ENCODE results near the gene LTV1.
"Not testable (repeated sequence)": the region's sequence is repeated elsewhere in the genome, so short reads cannot be mapped to it uniquely, and the experiment has no call there.

The LTV1 gene

GRCh38 chr6:143842461-143842901 is 657 bp upstream of the LTV1 start:
- no peak for DNase-seq (ENCODE audit: low read depth)

DNA sequence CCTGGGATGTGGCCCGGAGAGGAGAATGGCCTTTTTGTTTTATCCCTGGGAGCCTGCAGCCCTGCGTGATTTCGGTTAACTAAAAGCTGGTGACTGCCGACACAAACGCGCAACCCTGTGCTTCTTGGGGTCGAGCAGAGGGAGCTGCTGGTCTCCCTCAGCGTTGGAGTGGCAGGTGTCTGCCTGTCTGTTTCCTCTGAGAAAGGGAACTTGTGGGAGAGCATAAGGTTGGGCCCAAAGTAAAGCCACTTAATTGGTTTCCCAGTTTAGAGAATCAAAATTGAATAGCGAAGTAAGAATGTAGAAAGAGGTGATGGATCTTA is 500 bp downstream of the LTV1 start:
- DNase-seq (ENCODE audit: low read depth) = no peak

GRCh38 chr6:143844006-143844405 is 868 bp downstream of the LTV1 start:
- no peak for DNase-seq (ENCODE audit: low read depth)

GRCh38 chr6:143845033-143845432 is 1.9 kb downstream of the LTV1 start:
- no peak for DNase-seq (ENCODE audit: low read depth)

DNA sequence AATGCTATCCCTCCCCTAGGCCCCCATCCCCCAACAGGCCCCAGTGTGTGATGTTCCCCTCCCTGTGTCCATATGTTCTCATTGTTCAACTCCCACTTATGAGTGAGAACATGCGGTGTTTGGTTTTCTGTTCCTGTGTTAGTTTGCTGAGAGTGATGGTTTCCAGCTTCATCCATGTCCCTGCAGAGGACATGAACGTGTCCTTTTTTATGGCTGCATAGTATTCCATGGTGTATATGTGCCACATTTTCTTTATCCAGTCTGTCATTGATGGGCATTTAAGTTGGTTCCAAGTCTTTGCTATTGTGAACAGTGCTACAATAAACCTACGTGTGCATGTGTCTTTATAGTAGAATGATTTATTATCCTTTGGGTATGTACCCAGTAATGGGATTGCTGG is 8.6 kb downstream of the LTV1 start:
- DNase-seq (ENCODE audit: low read depth) = not testable (repeated sequence)

GRCh38 chr6:143855057-143855456 is 11.9 kb downstream of the LTV1 start:
- not testable (repeated sequence) for DNase-seq (ENCODE audit: low read depth)

- DNase-seq (ENCODE audit: low read depth) = not testable (repeated sequence)
Observed at GRCh38 chr6:143856762-143857161, 13.6 kb downstream of the LTV1 start.

DNA sequence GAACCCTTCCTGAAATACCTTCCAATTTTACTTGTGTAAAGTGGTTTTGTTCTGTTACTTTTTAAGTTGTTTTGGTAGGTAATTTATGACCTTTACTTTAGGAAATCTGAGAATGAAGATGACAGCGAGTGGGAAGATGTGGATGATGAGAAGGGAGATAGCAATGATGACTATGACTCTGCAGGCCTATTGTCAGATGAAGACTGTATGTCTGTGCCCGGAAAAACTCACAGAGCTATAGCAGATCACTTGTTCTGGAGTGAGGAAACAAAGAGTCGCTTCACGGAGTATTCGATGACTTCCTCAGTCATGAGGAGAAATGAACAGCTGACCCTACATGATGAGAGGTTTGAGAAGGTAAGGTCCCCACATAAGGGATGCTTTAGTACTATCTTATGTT is 14.5 kb downstream of the LTV1 start:
- no peak for DNase-seq (ENCODE audit: low read depth)

GRCh38 chr6:143859891-143860660 is 16.9 kb downstream of the LTV1 start:
- no peak for DNase-seq (ENCODE audit: low read depth)

DNA sequence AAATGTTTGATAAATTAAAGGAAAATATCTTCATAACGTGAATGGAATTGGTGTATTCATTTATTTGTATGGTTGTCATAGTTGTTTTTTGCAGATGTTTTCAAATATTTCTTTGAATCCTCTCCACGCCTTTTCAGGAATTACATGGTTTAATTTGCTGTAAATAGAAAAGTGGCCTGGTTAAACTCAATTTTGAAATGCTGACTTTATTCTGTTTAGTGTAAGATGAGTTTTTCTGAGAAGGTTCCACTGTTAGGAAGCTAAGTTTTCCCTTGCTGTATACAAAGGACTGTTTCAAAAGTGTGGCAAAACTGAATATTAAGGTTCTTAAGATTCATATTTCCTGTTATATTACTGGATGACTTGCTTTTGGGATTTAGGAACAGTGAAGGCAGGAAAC is 20.6 kb downstream of the LTV1 start:
- DNase-seq (ENCODE audit: low read depth) = no peak

- no peak for DNase-seq (ENCODE audit: low read depth)
Observed at GRCh38 chr6:143864234-143864633, 21.1 kb downstream of the LTV1 start, which contains the start of gene ZC2HC1B. TSS of gene ZC2HC1B (plus strand) at chr6:143864474. CDS start at chr6:143864540, 66 bp downstream.

GRCh38 chr6:143867236-143867635 is 24.1 kb downstream of the LTV1 start:
- DNase-seq (ENCODE audit: low read depth) = no peak

DNA sequence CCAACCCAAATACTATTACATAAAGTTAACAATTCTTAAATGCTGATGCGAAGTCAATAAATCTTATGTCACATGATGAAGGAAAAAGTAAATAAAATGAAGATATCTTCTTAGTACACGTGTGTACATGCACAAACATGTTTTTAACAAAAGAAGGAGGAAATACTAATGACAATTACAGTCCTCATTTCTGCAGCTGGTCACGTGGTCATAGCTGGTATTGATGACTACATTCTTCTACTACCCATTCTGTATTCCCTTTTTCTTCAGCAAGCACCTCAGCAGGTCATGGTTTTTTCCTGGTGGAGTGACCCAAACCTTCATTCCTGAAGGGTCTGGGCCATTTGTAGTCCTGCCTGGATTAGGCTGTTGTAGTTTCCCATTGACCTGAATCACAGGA is 25.7 kb downstream of the LTV1 start:
- DNase-seq (ENCODE audit: low read depth) = not testable (repeated sequence)

DNA sequence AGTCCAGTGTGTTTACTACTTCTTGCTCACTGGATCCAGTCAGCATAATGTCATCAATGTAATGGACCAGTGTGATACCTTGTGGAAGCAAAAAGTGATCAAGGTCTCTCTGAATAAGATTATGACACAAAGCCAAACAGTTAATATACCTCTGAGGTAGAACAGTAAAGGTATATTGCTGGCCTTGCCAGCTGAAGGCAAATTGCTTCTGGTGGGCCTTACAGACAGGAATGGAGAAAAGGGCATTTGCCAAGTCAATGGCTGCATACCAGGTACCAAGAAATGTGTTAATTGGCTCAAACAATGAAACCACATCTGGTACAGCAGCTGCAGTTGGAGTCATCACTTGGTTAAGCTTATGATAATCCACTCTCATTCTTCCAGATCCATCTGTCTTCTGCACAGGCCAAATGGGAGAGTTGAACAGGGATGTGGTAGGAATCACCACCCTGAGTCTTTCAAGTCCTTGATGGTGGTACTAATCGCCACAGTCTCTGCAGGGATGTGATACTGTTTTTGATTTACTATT is 28.1 kb downstream of the LTV1 start:
- DNase-seq (ENCODE audit: low read depth) = not testable (repeated sequence)

GRCh38 chr6:143872201-143872600 is 29.1 kb downstream of the LTV1 start:
- DNase-seq (ENCODE audit: low read depth) = no peak

- not testable (repeated sequence) for DNase-seq (ENCODE audit: low read depth)
Observed at GRCh38 chr6:143873600-143873999, 30.5 kb downstream of the LTV1 start.

DNA sequence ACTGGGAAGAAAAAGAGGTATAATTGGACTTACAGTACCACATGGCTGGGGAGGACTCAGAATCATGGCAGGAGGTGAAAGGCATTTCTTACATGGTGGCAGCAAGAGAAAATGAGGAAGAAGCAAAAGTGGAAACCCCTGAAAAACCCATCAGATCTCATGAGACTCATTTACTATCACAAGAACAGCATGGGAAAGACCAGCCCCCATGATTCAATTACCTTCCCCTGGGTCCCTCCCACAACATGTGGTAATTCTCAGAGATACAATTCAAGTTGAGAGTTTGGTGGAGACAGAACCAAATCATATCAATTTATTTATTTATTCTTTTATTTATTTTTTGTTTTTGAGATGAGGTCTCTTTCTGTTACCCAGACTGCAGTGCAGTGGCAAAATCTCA is 31.4 kb downstream of the LTV1 start:
- not testable (repeated sequence) for DNase-seq (ENCODE audit: low read depth)

GRCh38 chr6:143877584-143878271 is 34.6 kb downstream of the LTV1 start:
- no peak for DNase-seq (ENCODE audit: low read depth)

DNA sequence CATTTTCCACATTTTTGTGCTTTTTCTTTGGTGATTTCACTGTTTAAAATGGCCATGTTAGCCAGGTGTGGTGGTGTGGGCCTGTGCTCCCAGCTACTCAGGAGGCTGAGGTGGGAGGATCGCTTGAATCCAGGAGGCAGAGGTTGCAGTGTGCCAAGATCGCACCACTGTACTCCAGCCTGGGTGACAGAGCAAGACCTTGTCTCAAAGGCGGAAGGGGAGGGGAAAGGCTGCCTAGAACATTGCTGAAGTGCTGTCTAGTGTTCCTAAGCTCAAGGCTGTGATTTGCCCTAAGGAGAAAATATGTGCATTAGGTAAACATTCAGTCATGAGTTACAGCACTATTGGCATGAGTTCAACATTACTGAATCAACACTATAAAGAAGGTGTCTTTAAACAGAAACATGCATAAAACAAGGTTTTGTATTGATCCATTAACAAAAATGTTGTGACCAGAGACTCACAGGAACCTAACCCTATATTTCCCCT is 35.2 kb downstream of the LTV1 start:
- DNase-seq (ENCODE audit: low read depth) = no peak

- DNase-seq (ENCODE audit: low read depth) = no peak
Observed at GRCh38 chr6:143880412-143880811, 37.3 kb downstream of the LTV1 start.

DNA sequence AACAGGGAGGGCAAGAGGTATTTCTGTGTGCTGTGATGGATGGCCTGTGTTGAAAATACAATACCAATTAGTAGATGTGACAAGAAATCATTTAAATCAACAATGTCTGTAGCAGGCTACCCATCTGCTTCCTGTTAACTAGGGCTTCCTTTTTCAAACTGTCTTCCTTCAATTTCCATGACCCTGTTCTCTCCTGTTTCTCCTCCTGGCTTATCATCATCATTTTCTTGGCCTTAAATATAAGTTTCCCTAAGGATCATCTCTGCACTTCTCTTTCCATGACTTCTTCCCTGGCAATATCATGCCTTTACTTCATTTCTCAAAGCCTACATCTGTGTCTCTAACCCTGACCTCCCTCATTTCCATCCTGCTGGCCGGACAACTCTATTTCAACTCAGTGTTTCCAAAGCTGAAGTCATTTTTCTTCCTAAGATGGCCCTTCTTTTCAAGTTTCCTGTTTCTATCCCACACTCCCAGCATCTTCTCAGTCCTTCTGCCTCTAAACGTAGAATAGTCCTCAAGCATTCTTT is 39.3 kb downstream of the LTV1 start:
- no peak for DNase-seq (ENCODE audit: low read depth)

GRCh38 chr6:143884216-143884900 is 41.2 kb downstream of the LTV1 start:
- DNase-seq (ENCODE audit: low read depth) = no peak
